HG02588 (cell line): ENCODE results near the gene SUSD5.
"Not testable (repeated sequence)": the region's sequence is repeated elsewhere in the genome, so short reads cannot be mapped to it uniquely, and the experiment has no call there.

ENCODE experiments used
- ATAC-seq: cut with Tn5 transposase; IDR thresholded peaks from one replicate; pipeline ENCODE4 v1.9.1; 2021; ENCODE audit warnings: mild to moderate bottlenecking, moderate library complexity; ENCODE audit not compliant: unreplicated experiment

The SUSD5 gene

GRCh38 chr3:33117461-33117860 is 101.1 kb downstream of the SUSD5 start:
- no peak for ATAC-seq

- no peak for ATAC-seq
Measured at GRCh38 chr3:33115024-33115768, 103.4 kb downstream of the SUSD5 start.

- ATAC-seq: no peak
Measured at GRCh38 chr3:33114622-33115023, 104.0 kb downstream of the SUSD5 start.

DNA sequence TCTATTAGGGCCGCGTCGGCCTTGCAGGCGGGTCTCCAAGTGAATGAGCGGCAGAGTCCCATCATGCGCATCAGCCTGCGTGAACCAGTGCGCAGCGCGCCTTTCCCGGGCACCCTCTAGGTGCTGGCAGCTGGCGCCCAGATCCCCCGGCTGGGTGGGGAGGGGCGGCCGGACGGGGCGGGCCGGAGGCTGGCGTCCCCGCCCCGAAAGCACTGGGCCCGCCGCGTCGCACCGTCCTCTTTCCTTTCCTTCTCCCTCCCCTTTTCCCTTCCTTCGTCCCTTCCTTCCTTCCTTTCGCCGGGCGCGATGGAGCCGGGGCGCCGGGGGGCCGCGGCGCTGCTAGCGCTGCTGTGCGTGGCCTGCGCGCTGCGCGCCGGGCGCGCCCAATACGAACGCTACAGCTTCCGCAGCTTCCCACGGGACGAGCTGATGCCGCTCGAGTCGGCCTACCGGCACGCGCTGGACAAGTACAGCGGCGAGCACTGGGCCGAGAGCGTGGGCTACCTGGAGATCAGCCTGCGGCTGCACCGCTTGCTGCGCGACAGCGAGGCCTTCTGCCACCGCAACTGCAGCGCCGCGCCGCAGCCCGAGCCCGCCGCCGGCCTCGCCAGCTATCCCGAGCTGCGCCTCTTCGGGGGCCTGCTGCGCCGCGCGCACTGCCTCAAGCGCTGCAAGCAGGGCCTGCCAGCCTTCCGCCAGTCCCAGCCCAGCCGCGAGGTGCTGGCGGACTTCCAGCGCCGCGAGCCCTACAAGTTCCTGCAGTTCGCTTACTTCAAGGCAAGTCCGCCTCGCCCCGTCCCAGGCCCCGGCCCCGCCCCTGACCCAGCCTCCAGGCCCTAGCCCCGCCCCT is 104.6 kb downstream of the SUSD5 start, which contains the start of gene CRTAP:
CRTAP (plus strand) TSS at position 243 of the 850 bp plus-strand sequence; CDS start at position 307, 64 bp downstream.
- peak; percentile 78 for ATAC-seq

- ATAC-seq: peak; percentile 28
Measured at GRCh38 chr3:33111581-33111980, 107.0 kb downstream of the SUSD5 start.

GRCh38 chr3:33106854-33107253 is 111.8 kb downstream of the SUSD5 start:
- ATAC-seq: not testable (repeated sequence)

- ATAC-seq: no peak
Measured at GRCh38 chr3:33105341-33105948, 113.2 kb downstream of the SUSD5 start.

GRCh38 chr3:33104803-33105202 is 113.8 kb downstream of the SUSD5 start:
- ATAC-seq: no peak

- ATAC-seq: no peak
Measured at GRCh38 chr3:33103480-33103879, 115.1 kb downstream of the SUSD5 start.

- ATAC-seq: no peak
Measured at GRCh38 chr3:33103034-33103433, 115.6 kb downstream of the SUSD5 start.

DNA sequence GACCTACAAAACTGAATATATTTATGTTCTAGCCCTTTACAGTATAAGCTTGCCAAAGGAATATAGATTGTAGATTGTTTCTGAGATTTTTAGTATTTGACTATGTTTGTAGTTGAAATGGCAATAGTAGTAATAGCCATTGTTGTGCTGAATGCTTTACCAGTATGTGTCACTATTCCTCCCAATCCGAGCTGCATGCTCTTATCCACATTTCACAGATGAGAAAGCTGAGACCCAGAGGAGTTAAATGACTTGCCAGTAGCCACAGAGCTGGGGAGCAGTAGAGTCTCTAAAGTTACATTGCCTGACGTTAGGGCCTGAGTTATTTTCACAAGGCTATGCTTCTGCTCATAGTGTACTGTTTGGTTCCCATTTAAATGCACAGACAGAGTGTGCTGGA is 118.4 kb downstream of the SUSD5 start:
- ATAC-seq: no peak
